ENCODE measurements around the gene ETV7.

The ETV7 gene

DNA sequence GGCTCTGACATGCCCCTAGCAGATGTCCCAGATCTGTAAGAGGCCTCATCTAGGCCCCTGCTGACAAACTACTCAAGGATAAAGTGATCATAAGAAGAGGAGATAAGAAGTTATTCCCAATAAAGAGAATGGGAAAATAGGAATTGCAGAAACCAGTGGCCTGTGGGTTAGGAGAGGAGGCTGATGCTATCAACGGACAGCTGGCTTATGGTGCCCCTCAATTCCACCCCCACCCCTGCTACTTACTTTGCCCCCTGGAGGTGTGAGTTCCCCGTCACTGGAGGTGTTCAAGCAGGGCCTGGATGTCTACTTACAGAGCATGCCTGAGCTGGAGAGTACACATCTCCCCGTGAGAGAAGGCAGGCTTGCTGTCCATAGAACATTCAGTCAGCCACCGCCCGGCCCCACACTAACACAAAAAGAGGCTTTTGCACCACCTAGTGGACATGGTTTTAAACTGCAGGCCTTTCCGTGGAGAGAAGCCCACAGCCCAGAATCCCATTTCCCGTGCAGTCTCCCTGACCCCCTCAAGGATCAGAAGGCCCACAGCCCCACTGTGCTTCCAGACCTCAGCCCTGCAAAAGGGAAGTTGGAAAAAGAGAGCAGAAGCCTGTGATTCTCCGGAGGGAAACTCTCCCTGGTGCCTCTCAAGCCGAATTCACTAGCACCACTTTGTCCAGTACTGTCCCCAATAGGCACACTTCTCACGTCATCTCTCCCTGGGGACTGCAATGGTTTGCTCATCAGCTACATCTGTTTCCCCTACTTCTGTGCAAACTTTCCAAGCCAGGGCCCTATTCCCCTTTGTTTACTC, 27.0 kb downstream of the ETV7 start:
- TF ChIP-seq, protein P1, sequence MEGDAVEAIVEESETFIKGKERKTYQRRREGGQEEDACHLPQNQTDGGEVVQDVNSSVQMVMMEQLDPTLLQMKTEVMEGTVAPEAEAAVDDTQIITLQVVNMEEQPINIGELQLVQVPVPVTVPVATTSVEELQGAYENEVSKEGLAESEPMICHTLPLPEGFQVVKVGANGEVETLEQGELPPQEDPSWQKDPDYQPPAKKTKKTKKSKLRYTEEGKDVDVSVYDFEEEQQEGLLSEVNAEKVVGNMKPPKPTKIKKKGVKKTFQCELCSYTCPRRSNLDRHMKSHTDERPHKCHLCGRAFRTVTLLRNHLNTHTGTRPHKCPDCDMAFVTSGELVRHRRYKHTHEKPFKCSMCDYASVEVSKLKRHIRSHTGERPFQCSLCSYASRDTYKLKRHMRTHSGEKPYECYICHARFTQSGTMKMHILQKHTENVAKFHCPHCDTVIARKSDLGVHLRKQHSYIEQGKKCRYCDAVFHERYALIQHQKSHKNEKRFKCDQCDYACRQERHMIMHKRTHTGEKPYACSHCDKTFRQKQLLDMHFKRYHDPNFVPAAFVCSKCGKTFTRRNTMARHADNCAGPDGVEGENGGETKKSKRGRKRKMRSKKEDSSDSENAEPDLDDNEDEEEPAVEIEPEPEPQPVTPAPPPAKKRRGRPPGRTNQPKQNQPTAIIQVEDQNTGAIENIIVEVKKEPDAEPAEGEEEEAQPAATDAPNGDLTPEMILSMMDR (IDR thresholded peaks at IDR 0.05) = peak; percentile 67

DNA sequence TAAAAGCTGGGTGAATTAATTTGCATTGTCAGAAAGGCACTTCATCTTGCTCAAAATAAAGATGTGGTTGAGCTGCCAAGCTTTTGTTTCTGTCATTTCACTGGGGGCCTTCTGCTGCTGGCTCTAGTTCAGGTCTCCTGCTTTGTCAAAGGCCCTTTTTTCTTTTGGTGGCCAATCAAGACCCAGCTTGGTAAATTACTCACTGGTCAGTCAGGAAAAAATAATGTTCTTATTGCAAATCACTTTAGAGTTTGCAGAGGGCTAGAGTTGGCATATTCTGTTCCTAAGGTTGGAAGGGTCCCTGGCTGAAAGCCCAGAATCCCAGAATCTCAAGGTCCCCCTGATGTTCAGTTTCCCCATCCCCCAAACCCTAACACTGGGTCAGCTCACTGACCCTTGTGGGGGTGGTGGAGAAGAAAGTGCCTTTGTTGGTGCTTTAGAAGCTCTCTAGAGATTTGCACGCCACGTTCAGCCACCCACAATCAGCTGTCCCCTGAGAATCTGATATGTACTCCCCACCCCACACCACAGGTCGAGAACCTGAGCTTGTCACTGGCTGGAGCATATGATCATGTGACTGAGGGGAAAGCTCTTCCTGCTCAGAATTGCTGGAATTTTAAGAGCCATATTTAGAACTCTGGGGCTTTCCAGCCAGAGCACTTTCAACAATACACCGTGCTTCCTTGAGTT, 29.1 kb downstream of the ETV7 start:
- TF ChIP-seq, protein P1 (IDR thresholded peaks at IDR 0.05) = no peak

DNA sequence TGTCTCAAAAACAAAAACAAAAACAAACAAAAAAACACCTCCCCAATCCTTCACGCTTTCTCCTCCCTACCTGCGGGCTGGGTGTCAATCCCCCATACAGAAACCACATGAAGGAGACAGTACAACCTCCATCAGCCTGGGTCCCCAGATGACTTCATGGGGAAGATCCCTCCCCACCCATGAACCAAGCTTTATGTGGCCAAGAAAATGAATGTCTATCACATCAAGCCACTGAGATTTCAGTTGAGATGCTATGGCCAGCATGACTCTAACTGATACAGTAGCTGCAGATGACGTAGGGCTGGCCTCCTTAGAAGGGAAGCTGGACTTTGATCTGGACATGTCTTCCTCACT, 29.6 kb downstream of the ETV7 start:
- TF ChIP-seq, protein P1 (IDR thresholded peaks at IDR 0.05) = no peak

DNA sequence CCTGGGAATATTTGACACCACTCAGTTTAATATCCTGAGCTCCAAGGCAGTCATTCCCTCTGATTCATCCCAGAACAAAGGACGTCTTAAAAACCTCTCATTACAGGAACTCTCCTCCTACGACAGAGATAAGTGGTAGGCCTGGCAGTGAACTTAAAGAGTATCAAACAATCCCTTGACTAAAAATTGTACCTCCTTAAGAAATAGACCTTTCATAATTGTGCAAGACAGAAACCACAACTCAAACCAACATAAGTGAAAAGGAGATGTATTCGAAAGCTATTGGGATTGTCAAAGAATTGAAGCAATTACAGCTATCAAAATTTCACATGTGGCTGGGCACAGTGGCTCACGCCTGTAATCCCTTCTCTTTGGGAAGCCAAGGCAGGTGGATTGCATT, 31.6 kb downstream of the ETV7 start:
- TF ChIP-seq, protein P1 (IDR thresholded peaks at IDR 0.05) = no peak

DNA sequence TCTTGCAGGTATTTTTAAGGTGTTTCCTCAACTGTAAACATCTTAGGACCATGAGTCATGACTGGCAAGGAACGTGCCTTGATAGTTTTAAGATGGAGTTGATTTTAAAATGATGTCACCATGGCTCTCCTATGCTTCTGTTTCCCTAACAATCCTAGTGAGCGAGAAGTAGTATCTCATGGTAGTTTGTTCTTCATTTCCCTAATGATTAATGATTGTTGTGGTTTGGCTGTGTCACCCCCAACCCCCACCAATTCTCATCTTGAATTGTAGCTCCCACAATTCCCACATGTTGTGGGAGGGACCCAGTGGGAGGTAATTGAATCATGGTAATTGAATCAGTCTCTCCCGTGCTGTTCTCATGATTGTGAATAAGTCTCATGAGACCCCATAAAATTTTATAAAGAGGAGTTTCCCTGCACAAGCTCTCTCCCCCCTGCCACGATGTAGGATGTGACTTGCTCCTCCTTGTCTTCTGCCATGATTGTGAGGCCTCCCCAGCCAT, 34.0 kb downstream of the ETV7 start:
- TF ChIP-seq, protein P1 (IDR thresholded peaks at IDR 0.05) = no peak

DNA sequence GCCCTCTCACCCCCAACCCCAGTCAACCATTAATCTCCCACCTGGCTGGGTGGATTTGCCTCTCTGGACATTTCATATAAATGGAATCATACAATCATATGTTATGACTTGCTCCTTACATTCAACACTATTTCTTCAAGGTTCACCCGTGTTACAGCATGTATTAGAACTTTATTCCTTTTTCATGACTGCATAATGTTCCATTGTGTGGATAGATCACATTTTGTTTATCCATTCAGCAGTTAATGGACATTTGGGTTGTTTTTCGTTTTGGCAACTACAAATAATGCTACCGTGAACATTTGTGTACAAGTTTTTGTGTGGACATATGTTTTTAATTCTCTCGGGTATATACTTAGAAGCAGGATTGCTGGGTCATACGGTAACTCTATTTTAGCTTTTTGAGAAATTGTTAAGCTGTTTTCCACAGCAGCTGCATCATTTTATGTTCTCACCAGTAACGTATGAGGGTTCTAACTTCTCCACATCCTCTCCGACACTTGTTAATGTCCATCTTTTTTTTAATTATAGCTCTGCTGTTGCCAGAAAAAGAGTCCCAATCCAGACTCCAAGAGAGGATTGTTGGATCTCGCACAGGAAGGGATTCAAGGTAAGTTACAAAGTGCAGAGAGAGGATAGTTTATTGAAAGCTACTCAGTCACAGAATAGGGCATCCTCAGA, 34.9 kb downstream of the ETV7 start:
- TF ChIP-seq, protein P1 (IDR thresholded peaks at IDR 0.05) = no peak

DNA sequence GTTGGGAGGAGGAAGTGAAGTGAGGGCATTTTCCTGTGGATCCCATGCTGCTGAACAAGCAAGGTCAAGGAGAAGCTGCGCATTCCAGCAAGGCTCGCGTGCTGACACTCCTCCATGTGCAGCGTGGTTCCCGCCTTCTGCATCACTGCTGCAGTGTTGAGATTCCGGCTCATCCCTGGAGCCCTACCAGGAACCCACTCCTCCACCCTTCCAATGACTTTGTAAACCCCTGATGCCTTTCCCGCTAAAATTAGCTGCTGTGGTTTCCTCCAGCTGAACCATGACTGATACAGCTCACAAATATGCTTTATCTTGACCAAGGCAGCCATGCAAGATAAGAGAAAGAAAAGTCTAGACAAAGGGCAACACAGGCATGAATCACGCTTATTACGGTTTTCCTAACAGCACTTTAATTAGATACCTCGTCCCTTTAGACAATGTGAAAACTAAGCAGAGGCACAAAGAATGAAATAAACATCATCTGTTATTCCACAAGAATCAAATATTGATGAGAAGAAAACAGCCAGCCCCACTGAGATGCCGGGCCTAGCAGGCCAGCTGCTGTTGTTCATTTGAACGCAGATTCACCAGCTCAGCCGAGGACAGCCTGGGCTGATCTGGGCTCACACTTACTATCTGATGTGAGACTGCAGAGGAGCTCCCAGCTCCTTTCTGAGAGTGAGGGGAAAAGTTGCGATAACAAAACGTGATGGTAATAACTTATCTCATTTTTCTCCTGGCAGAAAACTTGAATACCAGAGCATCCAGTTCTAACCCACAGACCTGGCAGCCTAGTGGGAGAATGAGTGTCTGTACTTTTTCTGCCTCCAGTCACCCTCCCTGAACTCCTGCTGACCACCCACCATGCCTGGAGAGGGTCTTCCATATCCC, 36.5 kb downstream of the ETV7 start:
- TF ChIP-seq, protein P1 (IDR thresholded peaks at IDR 0.05) = no peak
